GM10847 (cell line): ENCODE results near the gene IFITM2.

Experiments
- POLR2A ChIP-seq: IDR thresholded peaks from 2 replicates; pipeline ENCODE4 v1.6.1; 2011; ENCODE audit not compliant: insufficient read length; ENCODE audit errors: extremely low read depth

The IFITM2 gene

DNA sequence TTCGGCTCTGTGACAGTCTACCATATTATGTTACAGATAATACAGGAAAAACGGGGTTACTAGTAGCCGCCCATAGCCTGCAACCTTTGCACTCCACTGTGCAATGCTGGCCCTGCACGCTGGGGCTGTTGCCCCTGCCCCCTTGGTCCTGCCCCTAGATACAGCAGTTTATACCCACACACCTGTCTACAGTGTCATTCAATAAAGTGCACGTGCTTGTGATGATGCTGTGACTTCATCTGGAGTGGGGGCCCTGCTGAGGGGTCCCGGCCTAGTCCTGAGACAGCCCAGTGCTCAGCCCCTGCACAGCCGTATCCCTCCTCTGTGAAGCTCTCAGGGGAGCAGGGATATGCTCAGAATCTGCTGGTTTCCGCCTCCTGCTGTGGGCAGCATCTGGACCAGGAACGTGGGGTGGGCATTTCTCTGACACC, 7.5 kb downstream of the IFITM2 start:
- TF ChIP-seq POLR2A, result peak; percentile 21

DNA sequence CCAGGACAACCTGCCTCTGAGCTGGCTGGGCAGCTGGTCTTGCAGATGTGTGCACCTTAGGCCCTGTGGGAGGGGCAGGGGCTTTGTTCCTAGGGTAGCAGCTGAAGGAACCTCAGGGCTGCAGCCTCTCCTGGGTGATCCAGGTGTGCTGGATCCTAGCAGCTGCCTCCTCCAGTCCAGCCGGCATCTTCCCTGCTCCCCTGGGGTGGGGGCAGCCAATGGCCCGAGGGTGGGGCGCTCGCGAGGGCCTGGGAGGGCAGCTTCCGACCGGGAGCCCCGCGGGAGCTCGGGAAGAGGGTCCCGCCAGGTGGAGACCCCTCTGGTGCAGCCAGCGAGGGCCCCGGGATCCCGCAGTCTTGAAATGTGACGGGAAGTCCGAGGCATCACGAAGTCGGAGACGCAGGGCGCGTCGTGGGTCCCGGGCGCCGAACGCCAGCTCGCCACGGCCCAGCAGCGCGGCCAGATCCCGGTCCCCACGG, 7.9 kb downstream of the IFITM2 start:
- TF ChIP-seq POLR2A, result no peak

GRCh38 chr11:316031-316701, 8.6 kb downstream of the IFITM2 start:
- TF ChIP-seq POLR2A, result peak; percentile 34

DNA sequence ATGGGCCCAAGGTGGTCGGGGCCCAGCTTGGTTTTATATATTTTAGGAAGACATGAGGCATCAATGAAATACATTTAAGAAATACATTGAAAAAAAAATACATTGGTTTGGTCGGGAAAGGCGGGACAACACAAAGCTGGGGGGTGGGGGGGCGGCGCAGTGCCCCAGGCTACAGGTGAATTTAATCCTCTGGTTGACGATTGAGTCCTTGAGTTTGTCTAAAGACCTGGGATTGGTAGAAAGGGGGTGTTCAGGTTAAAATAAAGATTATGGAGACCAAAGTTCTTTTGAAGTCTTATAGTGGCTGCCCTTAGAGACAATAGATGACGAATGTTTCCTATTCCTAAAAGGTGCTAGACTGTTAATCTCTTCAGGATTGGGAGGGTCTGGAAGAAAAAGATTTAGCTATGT, 9.3 kb downstream of the IFITM2 start:
- TF ChIP-seq POLR2A, result no peak

- no peak for TF ChIP-seq POLR2A
Observed at GRCh38 chr11:324156-324555, 16.5 kb downstream of the IFITM2 start.

GRCh38 chr11:325796-326591, 18.4 kb downstream of the IFITM2 start:
- TF ChIP-seq POLR2A, result no peak

GRCh38 chr11:326592-326841, 18.9 kb downstream of the IFITM2 start:
- TF ChIP-seq POLR2A, result peak; percentile 17

DNA sequence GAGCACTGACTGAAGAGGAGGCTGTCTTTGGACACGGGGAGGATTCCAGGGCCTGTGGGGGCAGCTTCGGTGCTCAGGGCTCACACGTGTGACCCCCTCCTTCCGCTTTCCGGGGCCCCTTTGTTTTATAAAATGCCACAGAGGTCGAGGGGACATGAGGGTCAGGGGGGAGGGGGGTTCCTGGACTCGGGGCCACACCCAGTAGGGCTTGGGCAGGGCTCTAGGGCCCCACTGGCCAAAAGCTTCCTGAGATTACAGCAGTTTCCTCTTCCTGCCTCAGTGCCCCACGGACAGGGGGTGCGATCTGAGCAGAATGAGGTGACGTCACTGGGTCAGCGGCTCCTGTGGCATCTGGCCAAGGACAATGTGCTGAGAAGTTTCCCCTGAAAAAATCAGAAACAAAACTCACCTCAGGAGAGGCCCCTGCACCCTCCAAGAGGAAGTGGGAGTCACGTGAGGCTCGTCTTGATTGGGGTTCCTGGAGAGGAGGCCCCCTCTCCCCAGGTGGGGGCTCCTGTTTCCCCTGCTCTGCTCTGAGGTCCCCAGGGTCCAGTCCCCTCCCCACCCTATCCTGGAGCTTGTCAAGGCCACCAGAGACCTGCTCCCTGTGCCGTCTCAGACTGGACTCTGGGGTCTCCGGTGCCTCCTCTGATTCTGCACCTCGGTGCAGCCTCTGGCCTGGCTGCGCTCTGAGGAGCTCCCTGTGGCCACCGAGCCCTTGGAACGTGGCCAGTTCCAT, 19.4 kb downstream of the IFITM2 start:
- peak; percentile 8 for TF ChIP-seq POLR2A

DNA sequence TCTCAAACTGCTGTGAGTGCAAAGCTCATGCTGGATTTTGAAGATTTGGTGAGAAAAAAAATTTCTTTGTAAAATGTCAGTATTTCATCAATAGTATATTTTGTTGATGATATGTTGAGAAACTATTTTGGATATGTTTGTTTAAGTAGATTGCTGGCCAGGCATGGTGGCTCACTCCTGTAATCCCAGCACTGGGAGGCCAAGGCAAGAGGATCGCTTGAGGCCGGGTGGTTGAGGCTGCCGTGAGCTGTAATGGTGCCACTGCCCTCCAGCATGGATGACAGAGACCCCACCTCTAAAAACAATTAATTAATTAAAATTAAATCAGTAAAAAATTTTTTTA, 19.9 kb downstream of the IFITM2 start:
- TF ChIP-seq POLR2A, result no peak

- no peak for TF ChIP-seq POLR2A
Observed at GRCh38 chr11:328012-328411, 20.4 kb downstream of the IFITM2 start.

DNA sequence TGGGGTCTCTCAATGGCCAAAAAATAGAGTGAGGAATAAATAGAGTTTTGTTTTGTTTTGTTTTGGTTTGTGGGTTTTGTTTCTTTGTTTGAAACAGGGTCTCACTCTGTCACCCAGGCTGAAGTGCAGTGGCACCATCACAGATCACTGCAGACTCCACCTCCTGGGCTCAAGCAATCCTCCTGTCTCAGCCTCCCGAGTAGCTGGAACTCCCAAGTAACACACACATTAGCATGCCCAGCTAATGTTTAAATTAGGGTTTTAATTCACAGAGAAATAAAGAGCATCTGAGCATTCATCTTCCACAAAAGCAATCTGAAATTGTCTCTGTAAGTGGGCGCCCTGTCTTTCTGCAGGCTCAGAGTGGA, 22.3 kb downstream of the IFITM2 start:
- TF ChIP-seq POLR2A, result no peak

DNA sequence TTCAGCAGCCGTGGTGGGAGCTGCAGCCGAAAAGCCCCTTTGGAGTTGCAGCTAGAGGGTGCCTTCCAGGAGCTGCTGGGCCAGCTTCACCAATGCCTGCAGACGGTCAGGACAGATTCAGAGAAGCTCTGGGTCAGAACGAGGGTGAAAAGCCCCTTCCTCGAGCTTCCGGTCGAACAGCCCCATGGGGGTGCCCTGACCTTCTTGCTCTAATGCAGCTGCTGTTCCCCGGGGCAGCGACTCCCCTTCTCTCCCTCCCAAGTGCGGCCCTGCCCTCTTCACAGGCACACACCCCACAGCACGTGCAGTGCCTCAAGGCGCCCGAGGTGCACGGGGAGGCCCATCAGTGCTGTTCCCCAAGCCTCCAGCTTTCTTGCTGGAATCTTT, 22.7 kb downstream of the IFITM2 start:
- no peak for TF ChIP-seq POLR2A

DNA sequence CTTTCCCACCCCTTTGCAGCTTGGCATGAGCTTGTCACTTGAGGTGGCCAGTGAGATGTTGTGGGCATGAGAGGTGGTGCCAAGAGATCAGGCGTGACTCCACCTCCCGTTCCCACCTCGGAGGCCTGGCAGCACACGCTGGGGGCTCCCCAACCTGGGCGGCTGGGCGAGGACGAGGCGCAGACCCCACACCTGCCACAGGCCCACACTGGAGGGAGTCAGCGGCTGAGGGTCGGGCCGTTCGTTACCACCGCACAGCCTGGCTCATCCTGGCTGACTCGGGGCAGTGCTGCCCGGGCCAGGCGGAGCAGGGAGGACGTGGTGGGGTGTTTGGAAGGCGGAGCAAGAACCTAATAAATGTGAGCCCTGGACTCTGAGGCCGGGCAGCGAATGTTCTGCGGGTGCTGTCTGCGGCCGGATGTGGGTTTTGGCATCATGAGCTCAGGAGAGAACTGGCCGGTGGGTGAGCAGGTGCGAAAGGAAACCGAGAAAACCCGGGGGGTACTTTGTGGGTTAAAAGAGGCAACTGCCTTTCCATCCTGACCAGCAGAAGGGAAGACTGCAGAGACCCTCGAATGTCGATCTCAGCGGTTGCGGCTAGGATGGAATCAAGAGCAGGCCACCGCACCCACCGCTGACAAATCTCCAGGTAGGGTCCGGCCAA, 23.2 kb downstream of the IFITM2 start:
- TF ChIP-seq POLR2A, result no peak

DNA sequence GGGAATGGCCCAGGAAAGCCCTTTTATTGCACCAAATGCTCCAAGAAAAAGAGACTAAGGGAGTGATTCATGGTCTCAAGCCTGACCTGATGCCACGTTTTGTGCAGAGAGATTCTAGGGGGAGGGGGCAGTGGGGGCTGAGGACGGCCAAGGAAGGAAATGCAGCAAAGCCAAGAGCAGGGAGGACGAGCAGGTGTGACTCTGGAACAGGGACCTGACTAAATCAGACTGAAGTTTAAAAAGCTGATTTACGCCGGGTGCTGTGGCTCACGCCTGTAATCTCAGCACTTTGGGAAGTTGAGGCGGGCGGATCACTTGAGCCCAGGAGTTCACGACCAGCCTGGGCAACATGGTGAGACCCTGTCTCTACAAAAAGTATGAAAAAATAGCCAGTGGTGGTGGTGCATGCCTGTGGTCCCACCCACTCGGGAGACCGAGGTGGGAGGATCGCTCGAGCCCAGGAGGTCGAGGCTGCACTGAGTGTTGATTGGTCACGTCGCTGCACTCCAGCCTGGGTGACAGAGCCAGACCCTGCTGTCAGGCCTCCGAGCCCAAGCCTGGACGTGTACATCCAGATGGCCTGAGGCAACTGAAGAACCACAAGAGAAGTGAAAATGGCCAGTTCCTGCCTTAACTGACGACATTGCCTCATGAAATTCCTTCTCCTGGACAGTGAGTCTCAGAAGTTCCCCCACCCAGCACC, 23.9 kb downstream of the IFITM2 start:
- TF ChIP-seq POLR2A, result no peak
